Measurements from ENCODE around the gene ITGA3.

- TF ChIP-seq CEBPB (IDR thresholded peaks at IDR 0.05), result no peak
- TF ChIP-seq TAF1 (IDR thresholded peaks at IDR 0.05; ENCODE audit: low read depth), result no peak
- no peak for TF ChIP-seq EP300 (IDR thresholded peaks at IDR 0.05; ENCODE audit: borderline replicate concordance)
- 0 out of 2 replicates have a peak, but pooled peaks have one; percentile 3 for TF ChIP-seq MAX (IDR thresholded peaks at IDR 0.05)
Observed at GRCh38 chr17:50035945-50036344, 20.0 kb upstream of the ITGA3 start.
